Measurements from ENCODE around the gene CDK2AP2.
"Not testable (repeated sequence)": the region's sequence is repeated elsewhere in the genome, so short reads cannot be mapped to it uniquely, and the experiment has no call there.

CDK2AP2 gene

DNA sequence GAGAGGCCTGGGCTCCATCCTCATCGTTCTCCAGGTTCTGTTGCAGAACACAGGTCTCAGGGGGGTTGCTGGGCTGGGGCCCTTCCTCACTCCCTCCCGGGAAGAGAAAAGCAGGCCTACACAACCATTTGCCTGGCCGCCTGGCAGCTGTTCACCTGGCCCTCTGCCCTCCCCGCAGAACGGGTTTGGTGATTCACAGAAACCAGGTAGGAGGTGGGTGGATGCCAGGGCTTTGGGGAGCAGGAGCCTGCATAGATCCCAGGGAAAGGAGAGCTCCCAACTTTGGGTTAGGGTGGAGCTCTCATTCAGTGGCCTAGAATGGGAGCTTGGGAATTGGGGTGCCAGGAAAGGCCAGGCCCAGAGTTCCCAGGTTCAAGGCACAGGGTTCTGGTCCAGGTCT lies 39.9 kb downstream of the CDK2AP2 start:
- no peak for DNase-seq (ENCODE audit: low read depth in 2 of 3, low spot score in 2 of 3)

DNA sequence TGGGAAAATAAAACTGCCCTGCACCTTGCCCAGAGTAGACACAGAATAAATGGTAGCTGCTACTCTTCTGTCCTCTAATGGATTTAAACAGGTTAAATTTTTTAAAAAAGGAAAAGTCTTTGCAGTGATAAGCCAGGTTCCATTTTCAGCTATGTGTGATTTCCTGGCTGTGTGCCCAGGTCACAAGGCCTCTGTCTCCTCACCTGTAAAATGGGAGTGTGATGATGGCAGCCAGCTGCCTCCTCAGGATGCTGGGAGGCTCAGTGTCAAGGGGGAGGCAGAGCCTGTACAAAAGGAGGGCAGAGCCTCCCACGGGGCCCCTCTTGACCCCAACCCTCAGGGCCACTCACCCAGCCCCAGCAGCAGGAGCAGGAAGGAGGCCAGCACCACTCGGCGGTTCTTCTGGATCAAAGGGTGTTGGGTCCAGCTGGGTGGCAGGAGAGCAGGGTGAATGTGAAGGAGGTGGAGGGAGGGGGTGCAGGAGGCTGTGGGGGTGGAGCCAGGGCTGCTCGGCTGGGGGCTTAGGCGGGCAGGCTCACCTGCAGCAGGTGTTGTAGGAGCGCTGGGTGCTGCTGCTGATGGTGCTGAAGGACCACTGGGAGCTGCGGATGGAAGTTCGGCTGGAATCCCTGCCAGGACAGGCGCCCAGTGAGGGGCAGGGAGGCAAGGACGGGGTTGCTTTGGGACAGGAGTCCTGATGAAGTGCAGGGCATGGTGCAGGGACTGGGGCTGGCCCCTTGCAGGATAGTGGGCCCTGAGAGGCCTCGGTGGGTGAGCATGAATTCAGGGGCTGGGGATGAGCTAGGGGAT lies 40.8 kb downstream of the CDK2AP2 start:
- no peak for DNase-seq (ENCODE audit: low read depth in 2 of 3, low spot score in 2 of 3)

DNA sequence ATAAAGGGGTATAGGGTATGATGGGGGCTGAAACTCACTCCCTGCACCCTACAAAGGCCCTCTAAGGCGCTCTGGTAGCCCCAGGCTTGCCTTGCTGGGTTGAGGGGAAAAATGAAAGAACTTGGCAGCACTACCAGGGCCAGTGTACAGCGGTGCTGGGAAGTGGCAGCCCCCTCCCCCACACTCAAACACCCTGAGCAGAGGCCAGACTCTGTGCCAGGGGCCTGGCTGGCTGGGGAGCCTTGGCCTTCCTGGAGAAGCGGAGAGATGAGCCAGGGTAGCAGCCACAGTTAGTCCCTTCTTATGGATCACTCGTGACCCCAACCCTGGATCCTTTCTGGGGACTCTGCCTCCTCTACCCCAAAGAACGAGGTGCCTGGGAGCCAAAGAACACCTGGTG lies 41.6 kb downstream of the CDK2AP2 start:
- no peak for DNase-seq (ENCODE audit: low read depth in 2 of 3, low spot score in 2 of 3)

DNA sequence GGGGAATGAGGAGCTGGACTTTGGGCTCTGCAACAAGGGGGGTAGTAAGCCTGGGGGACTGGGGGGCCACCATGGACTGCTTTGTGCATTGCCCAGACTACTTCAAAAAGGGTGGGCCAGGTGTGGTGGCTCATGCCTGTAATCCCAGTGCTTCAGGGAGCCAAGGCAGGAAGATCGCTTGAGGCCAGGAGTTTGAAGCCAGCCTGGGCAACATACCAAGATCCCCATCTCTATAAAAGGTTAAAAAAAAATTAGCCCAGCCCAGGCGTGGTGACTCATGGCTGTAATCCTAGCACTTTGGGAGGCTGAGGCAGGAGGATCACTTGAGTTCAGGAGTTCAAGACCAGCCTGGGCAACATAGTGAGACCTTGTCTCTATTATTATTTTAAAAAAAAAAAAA lies 42.4 kb downstream of the CDK2AP2 start:
- not testable (repeated sequence) for DNase-seq (ENCODE audit: low read depth in 2 of 3, low spot score in 2 of 3)

DNA sequence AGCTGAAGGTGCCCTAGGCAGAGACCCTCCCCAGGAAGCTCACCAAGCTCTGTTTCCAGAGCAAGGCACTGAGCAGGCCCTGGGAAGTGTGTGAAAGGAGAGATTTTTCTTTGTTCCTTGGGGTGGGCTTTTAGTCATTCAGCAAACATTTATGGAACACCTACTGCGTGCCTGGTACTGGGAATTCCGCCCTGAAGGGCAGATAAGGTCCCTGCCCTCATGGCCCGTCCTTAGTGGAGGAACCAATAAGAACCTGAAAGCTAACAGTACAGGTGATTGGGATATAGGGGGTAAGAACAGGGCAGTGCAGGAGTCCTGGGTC lies 42.8 kb downstream of the CDK2AP2 start:
- no peak for DNase-seq (ENCODE audit: low read depth in 2 of 3, low spot score in 2 of 3)

DNA sequence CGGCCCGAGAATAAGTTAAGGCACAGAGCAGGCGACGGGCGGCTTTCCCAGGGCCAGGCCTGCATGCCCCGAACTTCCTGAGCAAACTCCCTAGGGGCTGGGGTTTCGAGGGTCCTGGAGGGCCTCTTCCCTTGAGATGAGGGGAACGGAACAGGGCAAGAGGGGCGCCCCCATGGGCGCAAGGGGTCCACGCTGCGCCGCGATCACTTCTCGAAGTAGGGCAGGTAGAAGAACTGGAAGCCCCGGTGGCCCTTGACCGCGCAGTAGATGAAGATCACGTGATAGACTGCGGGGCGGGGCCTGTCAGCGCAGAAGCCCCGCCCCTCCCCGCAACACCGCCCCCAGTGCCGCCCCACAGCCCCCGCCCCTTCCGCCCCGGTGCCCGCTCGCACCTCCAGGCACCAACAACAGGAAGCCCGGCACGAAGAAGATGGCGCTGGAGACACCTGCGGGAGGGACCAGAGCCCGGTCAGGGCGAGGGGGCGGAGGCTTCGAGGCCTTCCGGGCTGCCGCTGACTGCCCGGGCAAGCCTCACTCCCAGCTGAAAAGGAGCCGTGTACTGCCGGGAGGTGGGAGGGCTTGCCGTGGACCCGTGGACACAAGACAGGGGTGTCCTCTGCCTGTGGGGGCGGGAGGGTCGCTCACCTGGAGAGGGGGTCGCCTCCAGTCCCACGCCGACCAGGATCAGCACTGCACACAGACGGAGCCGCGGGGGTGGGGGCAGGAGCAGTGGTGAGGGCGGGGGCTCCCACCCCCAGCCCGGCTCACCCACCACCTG lies 43.4 kb downstream of the CDK2AP2 start:
- DNase-seq (ENCODE audit: low read depth in 2 of 3, low spot score in 2 of 3): peak in 2 of 3 experiments; percentile 77 to 86

DNA sequence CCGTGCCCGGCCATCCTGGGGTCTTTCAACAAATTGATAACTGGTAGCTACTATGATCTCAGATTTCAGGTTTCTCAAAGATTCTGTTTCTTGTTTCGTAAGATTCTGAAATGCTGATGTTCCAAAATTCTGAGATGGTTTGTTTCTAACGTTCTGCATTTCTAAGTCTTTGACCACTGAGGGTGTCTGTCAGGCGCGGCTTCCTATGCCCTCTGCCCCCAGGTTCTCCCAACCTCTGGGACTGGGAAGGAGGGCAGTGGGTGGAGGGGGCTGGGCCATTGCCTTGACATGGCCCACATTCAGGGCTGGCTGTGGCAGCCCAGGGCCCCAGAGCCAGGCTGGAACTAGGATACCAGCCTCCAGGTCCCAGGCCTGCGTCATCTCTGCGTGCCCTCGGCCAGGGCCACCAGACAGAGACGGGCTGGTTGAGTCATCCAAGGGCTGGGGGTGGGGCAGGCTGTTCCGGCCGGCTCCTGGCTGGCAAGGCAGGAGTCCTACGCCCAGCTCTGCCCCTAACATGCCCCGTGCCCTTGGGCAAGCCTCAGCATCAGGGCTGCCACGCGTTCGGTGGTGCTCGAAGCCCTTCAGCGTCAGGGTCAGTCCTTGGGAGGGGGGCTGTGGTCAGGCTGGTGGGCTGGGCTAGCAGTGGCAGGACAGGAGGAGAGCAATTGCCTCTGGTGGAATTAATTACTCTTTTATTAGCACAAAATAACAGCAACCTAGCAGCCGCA lies 44.1 kb downstream of the CDK2AP2 start:
- no peak for DNase-seq (ENCODE audit: low read depth in 2 of 3, low spot score in 2 of 3)

GRCh38 chr11:67463186-67463585 lies 44.8 kb downstream of the CDK2AP2 start:
- no peak for DNase-seq (ENCODE audit: low read depth in 2 of 3, low spot score in 2 of 3)

GRCh38 chr11:67458266-67458665 lies 49.7 kb downstream of the CDK2AP2 start:
- no peak for DNase-seq (ENCODE audit: low read depth in 2 of 3, low spot score in 2 of 3)

GRCh38 chr11:67457453-67457852 lies 50.5 kb downstream of the CDK2AP2 start:
- DNase-seq (ENCODE audit: low read depth in 2 of 3, low spot score in 2 of 3): no peak

Measured in activated CD8-positive, alpha-beta memory T cell treated with anti-CD3 and anti-CD28 coated beads for 48 hours (primary cell).